Lower lobe of right lung (tissue), 2 donors: ENCODE data around the gene DACT3. TPM values are rescaled to one million over a fixed set of nuclear protein-coding genes. Genes with fewer than 3 reads are reported as not detected.

Experiments
- ATAC-seq, 2 donors: fragments of 200-7000 bp; cut with Tn5 transposase; one replicate each; pipeline ENCODE4 v1.9.1; 2020 to 2022; ENCODE audit warnings: mild to moderate bottlenecking in 2 of 2, moderate library complexity in 2 of 2
- DNase-seq: peaks from one replicate; pipeline ENCODE4 v3.0.0-alpha.2; 2020
- H3K27ac ChIP-seq: fragments of 200-600 bp; one replicate; pipeline ENCODE4 v1.8.0; 2022
- H3K27me3 ChIP-seq: fragments of 200-600 bp; one replicate; pipeline ENCODE4 v1.8.0; 2022; ENCODE audit warnings: low read depth
- H3K36me3 ChIP-seq: fragments of 200-600 bp; one replicate; pipeline ENCODE4 v1.8.0; 2022; ENCODE audit warnings: mild to moderate bottlenecking
- H3K4me1 ChIP-seq: fragments of 200-600 bp; one replicate; pipeline ENCODE4 v1.8.0; 2022
- H3K4me3 ChIP-seq: fragments of 200-600 bp; one replicate; pipeline ENCODE4 v1.8.0; 2022; ENCODE audit warnings: mild to moderate bottlenecking
- H3K9me3 ChIP-seq: fragments of 200-600 bp; one replicate; pipeline ENCODE4 v1.8.0; 2022
- CTCF ChIP-seq: fragments of 200-600 bp; IDR thresholded peaks from one replicate; pipeline ENCODE4 v1.8.0; 2022; ENCODE audit warnings: antibody characterized with exemption, mild to moderate bottlenecking
- intact Hi-C: fragments of 100-400 bp; cut with DNase I; formaldehyde crosslinking; loops from one replicate; pipeline ENCODE4 v1.11.0; 2022
- total RNA-seq: library from RNA; stranded (reverse); fragmentation: NEBNext Ultra II Directional; extraction: Animal tissue kit (Norgen Biotek cat#: 25700); gene quantifications from one replicate; pipeline ENCODE4 v1.2.1, GENCODE V29; 2021
- donor health status: DM: no; HTN: yes; CAD: no; lungs with severe emphysema.

The DACT3 gene
- total RNA-seq, 1 donor from 2014 or later: 4.9 TPM

GRCh38 chr19:46611776-46612175, 49.2 kb downstream of the DACT3 start:
- DNase-seq (peak; percentile 24), ATAC-seq (no peak)
- H3K36me3 ChIP-seq: peaks cover 40% of the 10 kb centered on the region
- intact Hi-C loops: no loop called here
- no peaks in the 10 kb centered on the region for H3K9me3 ChIP-seq
- H3K4me1 ChIP-seq: peaks cover 18% of the 10 kb centered on the region
- TF ChIP-seq CTCF: no peak
- no peak overlapping the region for H3K4me3 ChIP-seq
- H3K27ac ChIP-seq: peak overlapping the region; percentile 6
- H3K27me3 ChIP-seq: no peaks in the 10 kb centered on the region

GRCh38 chr19:46610851-46611770, 49.9 kb downstream of the DACT3 start:
- ATAC-seq: no peak
- H3K4me1 ChIP-seq: peaks cover 14% of the 10 kb centered on the region
- no peak overlapping the region for H3K4me3 ChIP-seq
- no peaks in the 10 kb centered on the region for H3K9me3 ChIP-seq
- no peak overlapping the region for H3K27ac ChIP-seq
- no peak for DNase-seq
- H3K27me3 ChIP-seq: no peaks in the 10 kb centered on the region
- no peak for TF ChIP-seq CTCF
- H3K36me3 ChIP-seq: peaks cover 46% of the 10 kb centered on the region
- intact Hi-C loops: no loop called here

- Histone ChIP-seq H3K4me3 (no peak overlapping the region), H3K9me3 (no peaks in the 10 kb centered on the region), H3K27me3 (no peaks in the 10 kb centered on the region), H3K27ac (no peak overlapping the region), H3K36me3 (peaks cover 53% of the 10 kb centered on the region), H3K4me1 (peaks cover 14% of the 10 kb centered on the region)
- ATAC-seq (no peak), DNase-seq (no peak)
- no peak for TF ChIP-seq CTCF
- intact Hi-C loops: no loop called here
Measured at GRCh38 chr19:46610413-46610775, 50.6 kb downstream of the DACT3 start.

- H3K4me3 ChIP-seq: no peak overlapping the region
- no peaks in the 10 kb centered on the region for H3K27me3 ChIP-seq
- peaks cover 14% of the 10 kb centered on the region for H3K4me1 ChIP-seq
- H3K9me3 ChIP-seq: no peaks in the 10 kb centered on the region
- ATAC-seq (no peak), DNase-seq (peak; percentile 28)
- no peak overlapping the region for H3K27ac ChIP-seq
- TF ChIP-seq CTCF: no peak
- intact Hi-C loops: loop anchor here (10.0 kb wide), 1 partner anchor 55 kb away; the partner anchor contains the start of gene DACT3
- peaks cover 55% of the 10 kb centered on the region for H3K36me3 ChIP-seq
Measured at GRCh38 chr19:46609511-46610412, 51.2 kb downstream of the DACT3 start.

- H3K36me3 ChIP-seq: peaks cover 55% of the 10 kb centered on the region
- peak; percentile 43 for DNase-seq
Measured at GRCh38 chr19:46608581-46609345, 52.2 kb downstream of the DACT3 start.

More at GRCh38 chr19:46608581-46609345, 52.2 kb downstream of the DACT3 start:
- Histone ChIP-seq H3K27me3 (no peaks in the 10 kb centered on the region), H3K9me3 (no peaks in the 10 kb centered on the region), H3K4me1 (peaks cover 20% of the 10 kb centered on the region), H3K4me3 (no peak overlapping the region), H3K27ac (no peak overlapping the region)
- no peak for TF ChIP-seq CTCF
- no peak for ATAC-seq
- intact Hi-C loops: loop anchor here (10.0 kb wide), 1 partner anchor 56 kb away; the partner anchor contains the start of gene DACT3
